Measurements from ENCODE around the gene KIAA0586.

The KIAA0586 gene

GRCh38 chr14:58593977-58594376 lies 166.5 kb downstream of the KIAA0586 start:
- Histone ChIP-seq H3K4me3 (replicated peaks; ENCODE audit: low read depth, low read length) (no peak overlapping the region), H3K27me3 (replicated peaks; ENCODE audit: control insufficient read depth, insufficient read depth, low read length) (no peaks in the 10 kb centered on the region), H3K36me3 (ENCODE audit: control insufficient read depth, insufficient read depth, low read length) (no peaks in the 10 kb centered on the region)
- no peak for TF ChIP-seq CTCF (IDR thresholded peaks at IDR 0.05; ENCODE audit: insufficient read depth, low read length, poor library complexity, severe bottlenecking)
- DNase-seq (ENCODE audit: extremely low read depth, insufficient read length) = no peak

- Histone ChIP-seq H3K36me3 (ENCODE audit: control insufficient read depth, insufficient read depth, low read length) (no peaks in the 10 kb centered on the region), H3K27me3 (replicated peaks; ENCODE audit: control insufficient read depth, insufficient read depth, low read length) (no peaks in the 10 kb centered on the region), H3K4me3 (replicated peaks; ENCODE audit: low read depth, low read length) (no peak overlapping the region)
- DNase-seq (ENCODE audit: extremely low read depth, insufficient read length) = no peak
- TF ChIP-seq CTCF (IDR thresholded peaks at IDR 0.05; ENCODE audit: insufficient read depth, low read length, poor library complexity, severe bottlenecking) = no peak
Observed at GRCh38 chr14:58597041-58597440, 169.5 kb downstream of the KIAA0586 start.

GRCh38 chr14:58598028-58598803 lies 170.7 kb downstream of the KIAA0586 start:
- no peak for TF ChIP-seq CTCF (IDR thresholded peaks at IDR 0.05; ENCODE audit: insufficient read depth, low read length, poor library complexity, severe bottlenecking)
- Histone ChIP-seq H3K36me3 (ENCODE audit: control insufficient read depth, insufficient read depth, low read length) (no peaks in the 10 kb centered on the region), H3K4me3 (replicated peaks; ENCODE audit: low read depth, low read length) (no peak overlapping the region), H3K27me3 (replicated peaks; ENCODE audit: control insufficient read depth, insufficient read depth, low read length) (no peaks in the 10 kb centered on the region)
- DNase-seq (ENCODE audit: extremely low read depth, insufficient read length) = no peak

- DNase-seq (ENCODE audit: extremely low read depth, insufficient read length) = no peak
- Histone ChIP-seq H3K4me3 (replicated peaks; ENCODE audit: low read depth, low read length) (no peak overlapping the region), H3K27me3 (replicated peaks; ENCODE audit: control insufficient read depth, insufficient read depth, low read length) (no peaks in the 10 kb centered on the region), H3K36me3 (ENCODE audit: control insufficient read depth, insufficient read depth, low read length) (no peaks in the 10 kb centered on the region)
- TF ChIP-seq CTCF (IDR thresholded peaks at IDR 0.05; ENCODE audit: insufficient read depth, low read length, poor library complexity, severe bottlenecking) = no peak
Observed at GRCh38 chr14:58598804-58599525, 171.4 kb downstream of the KIAA0586 start.

- no peak for DNase-seq (ENCODE audit: extremely low read depth, insufficient read length)
- no peaks in the 10 kb centered on the region for H3K27me3 ChIP-seq (replicated peaks; ENCODE audit: control insufficient read depth, insufficient read depth, low read length)
- H3K36me3 ChIP-seq (ENCODE audit: control insufficient read depth, insufficient read depth, low read length) = no peaks in the 10 kb centered on the region
- no peak overlapping the region for H3K4me3 ChIP-seq (replicated peaks; ENCODE audit: low read depth, low read length)
- TF ChIP-seq CTCF (IDR thresholded peaks at IDR 0.05; ENCODE audit: insufficient read depth, low read length, poor library complexity, severe bottlenecking) = no peak
Observed at GRCh38 chr14:58599707-58600106, 172.2 kb downstream of the KIAA0586 start.

All from GM06990 (cell line).